ENCODE data around the gene DPF3. TPM values are rescaled to one million over a fixed set of nuclear protein-coding genes. Genes with fewer than 3 reads are reported as not detected.

Gene DPF3
- polyA plus RNA-seq, 1 experiment, result 15.8 TPM

GRCh38 chr14:72740504-72740961 lies 153.4 kb downstream of the DPF3 start:
- no peak for TF ChIP-seq CTCF (IDR thresholded peaks at IDR 0.05; ENCODE audit: low read depth, low read length)
- ChIA-PET CTCF (no interaction called here), POLR2A (no interaction called here)
- H3K27me3 ChIP-seq (ENCODE audit: control insufficient read depth, insufficient read depth, low read length), result no peaks in the 10 kb centered on the region
- H3K4me3 ChIP-seq (ENCODE audit: low read depth, low read length), result no peak overlapping the region
- no peak for DNase-seq (ENCODE audit: low read depth, low spot score)
- H3K9me3 ChIP-seq (ENCODE audit: control insufficient read depth, insufficient read depth, low read length), result no peaks in the 10 kb centered on the region
- H3K27ac ChIP-seq (ENCODE audit: low read depth, low read length), result no peak overlapping the region

- H3K27me3 ChIP-seq (ENCODE audit: control insufficient read depth, insufficient read depth, low read length), result no peaks in the 10 kb centered on the region
- DNase-seq (ENCODE audit: low read depth, low spot score), result no peak
- no peak overlapping the region for H3K27ac ChIP-seq (ENCODE audit: low read depth, low read length)
- H3K4me3 ChIP-seq (ENCODE audit: low read depth, low read length), result no peak overlapping the region
- CTCF ChIA-PET, result no interaction called here
- H3K9me3 ChIP-seq (ENCODE audit: control insufficient read depth, insufficient read depth, low read length), result no peaks in the 10 kb centered on the region
- no peak for TF ChIP-seq CTCF (IDR thresholded peaks at IDR 0.05; ENCODE audit: low read depth, low read length)
- POLR2A ChIA-PET, result no interaction called here
Observed at GRCh38 chr14:72739446-72740405, 154.2 kb downstream of the DPF3 start.

GRCh38 chr14:72738161-72738611 lies 155.7 kb downstream of the DPF3 start:
- Histone ChIP-seq H3K4me3 (ENCODE audit: low read depth, low read length) (no peak overlapping the region), H3K27me3 (ENCODE audit: control insufficient read depth, insufficient read depth, low read length) (no peaks in the 10 kb centered on the region), H3K27ac (ENCODE audit: low read depth, low read length) (peak overlapping the region; percentile 39), H3K9me3 (ENCODE audit: control insufficient read depth, insufficient read depth, low read length) (no peaks in the 10 kb centered on the region)
- POLR2A ChIA-PET, result interaction anchor here (0.7 to 1.1 kb wide), 2 partner anchors 156 to 321 kb away, joined by 3 read pairs; partner anchors contain the start of gene DPF3
- no peak for DNase-seq (ENCODE audit: low read depth, low spot score)
- TF ChIP-seq CTCF (IDR thresholded peaks at IDR 0.05; ENCODE audit: low read depth, low read length), result no peak
- CTCF ChIA-PET, result interaction anchor here (0.9 to 2.1 kb wide), 3 partner anchors 167 to 223 kb away, joined by 4 to 16 read pairs (median 5); no protein-coding TSS in a partner anchor

- ChIA-PET CTCF (interaction anchor here (0.6 to 2.1 kb wide), 4 partner anchors 138 to 222 kb away, joined by 4 to 16 read pairs (median 5); no protein-coding TSS in a partner anchor), POLR2A (interaction anchor here (1.1 kb wide), 1 partner anchor 157 kb away, joined by 3 read pairs; the partner anchor contains the start of gene DPF3)
- no peaks in the 10 kb centered on the region for H3K27me3 ChIP-seq (ENCODE audit: control insufficient read depth, insufficient read depth, low read length)
- no peak for TF ChIP-seq CTCF (IDR thresholded peaks at IDR 0.05; ENCODE audit: low read depth, low read length)
- no peaks in the 10 kb centered on the region for H3K9me3 ChIP-seq (ENCODE audit: control insufficient read depth, insufficient read depth, low read length)
- DNase-seq (ENCODE audit: low read depth, low spot score), result no peak
- H3K27ac ChIP-seq (ENCODE audit: low read depth, low read length), result no peak overlapping the region
- no peak overlapping the region for H3K4me3 ChIP-seq (ENCODE audit: low read depth, low read length)
Observed at GRCh38 chr14:72737560-72737943, 156.3 kb downstream of the DPF3 start.

All from AG04450 (cell line).